Activated B cell treated with CpG ODN at 0.5 μM for 24 hours (primary cell): Measurements from ENCODE around the gene HSD17B14. TPM values are rescaled to one million over a fixed set of nuclear protein-coding genes. Genes with fewer than 3 reads are reported as not detected.
"Not testable (repeated sequence)": the region's sequence is repeated elsewhere in the genome, so short reads cannot be mapped to it uniquely, and the experiment has no call there.

ENCODE experiments used
- ATAC-seq: fragments of 200-7000 bp; cut with Tn5 transposase; one replicate; pipeline ENCODE4 v1.10.0; 2021; ENCODE audit warnings: low read depth, mild to moderate bottlenecking, moderate library complexity
- CTCF ChIA-PET: fragments of 350-600 bp; sonication (Branson Sonifier 250); formaldehyde crosslinking; loops from one replicate; lab custom pipeline; 2021; ENCODE audit warnings: antibody characterized with exemption; lab: Charles Lee
- POLR2A ChIA-PET: fragments of 350-600 bp; sonication (Branson Sonifier 250); formaldehyde crosslinking; loops from one replicate; lab custom pipeline; 2021; ENCODE audit warnings: antibody characterized with exemption; lab: Charles Lee
- DNase-seq: peaks from one replicate; pipeline ENCODE4 v3.0.0; 2022
- H3K27ac Mint-ChIP-seq: one replicate; pipeline ENCODE4 v1.8.0; 2020; ENCODE audit warnings: mixed read lengths
- H3K27me3 Mint-ChIP-seq: one replicate; pipeline ENCODE4 v1.8.0; 2021; ENCODE audit warnings: mixed read lengths
- H3K36me3 Mint-ChIP-seq: one replicate; pipeline ENCODE4 v1.8.0; 2021; ENCODE audit warnings: low read depth, mixed read lengths
- H3K4me1 Mint-ChIP-seq: one replicate; pipeline ENCODE4 v1.8.0; 2021; ENCODE audit warnings: mixed read lengths
- H3K4me3 Mint-ChIP-seq: one replicate; pipeline ENCODE4 v1.8.0; 2020; ENCODE audit warnings: mild to moderate bottlenecking, mixed read lengths
- H3K9me3 Mint-ChIP-seq: one replicate; pipeline ENCODE4 v1.8.0; 2020; ENCODE audit warnings: mixed read lengths
- CTCF ChIP-seq: fragments of 200-600 bp; IDR thresholded peaks from one replicate; pipeline ENCODE4 v1.8.0; 2022; ENCODE audit warnings: antibody characterized with exemption, mild to moderate bottlenecking
- intact Hi-C: fragments of 100-400 bp; cut with micrococcal nuclease; formaldehyde crosslinking; loops from one replicate; pipeline ENCODE4 v1.15.1; 2024
- total RNA-seq: library from RNA; stranded (reverse); gene quantifications from 2 replicates; pipeline ENCODE4 v1.2.3, GENCODE V29; 2022

HSD17B14 gene
- total RNA-seq, 1 donor from 2014 or later = 2.6 TPM

- TF ChIP-seq CTCF = no peak
- no peaks in the 10 kb centered on the region for H3K36me3 Mint-ChIP-seq
- H3K27me3 Mint-ChIP-seq = no peaks in the 10 kb centered on the region
- no peak overlapping the region for H3K4me3 Mint-ChIP-seq
- no peak for DNase-seq
- peaks cover 7% of the 10 kb centered on the region for H3K4me1 Mint-ChIP-seq
- H3K27ac Mint-ChIP-seq = no peak overlapping the region
- POLR2A ChIA-PET = no interaction called here
- intact Hi-C loops = loop anchor here (5.0 kb wide), 1 partner anchor 110 kb away; the partner anchor contains the start of gene FTL
- no peak for ATAC-seq
- CTCF ChIA-PET = interaction anchor here (1.0 to 1.4 kb wide), 2 partner anchors 14 to 62 kb away, joined by 4 read pairs; no protein-coding TSS in a partner anchor
- H3K9me3 Mint-ChIP-seq = no peaks in the 10 kb centered on the region
These were observed 20.6 kb upstream of the HSD17B14 start for GRCh38 chr19:48856921-48857320.

GRCh38 chr19:48854103-48854502 is 17.8 kb upstream of the HSD17B14 start:
- ATAC-seq (no peak), DNase-seq (no peak)
- intact Hi-C loops = no loop called here
- Mint-ChIP-seq H3K4me1 (peaks cover 5% of the 10 kb centered on the region), H3K36me3 (no peaks in the 10 kb centered on the region), H3K9me3 (no peaks in the 10 kb centered on the region), H3K4me3 (no peak overlapping the region), H3K27me3 (no peaks in the 10 kb centered on the region), H3K27ac (no peak overlapping the region)
- no peak for TF ChIP-seq CTCF
- CTCF ChIA-PET = interaction anchor here (0.7 kb wide), 1 partner anchor 9 kb away, joined by 3 read pairs; no protein-coding TSS in a partner anchor
- POLR2A ChIA-PET = no interaction called here

GRCh38 chr19:48853483-48853882 is 17.2 kb upstream of the HSD17B14 start:
- no peak overlapping the region for H3K4me3 Mint-ChIP-seq
- no peaks in the 10 kb centered on the region for H3K9me3 Mint-ChIP-seq
- ChIA-PET CTCF (interaction anchor here (0.6 kb wide), 1 partner anchor 154 kb away, joined by 3 read pairs; no protein-coding TSS in a partner anchor), POLR2A (no interaction called here)
- intact Hi-C loops = no loop called here
- no peaks in the 10 kb centered on the region for H3K36me3 Mint-ChIP-seq
- peaks cover under 1% of the 10 kb centered on the region for H3K4me1 Mint-ChIP-seq
- DNase-seq (no peak), ATAC-seq (no peak)
- no peak overlapping the region for H3K27ac Mint-ChIP-seq
- no peak for TF ChIP-seq CTCF
- no peaks in the 10 kb centered on the region for H3K27me3 Mint-ChIP-seq

GRCh38 chr19:48852292-48852691 is 16.0 kb upstream of the HSD17B14 start:
- ChIA-PET POLR2A (interaction anchor here (0.6 kb wide), 1 partner anchor 16 kb away, joined by 6 read pairs; the partner anchor contains the start of gene HSD17B14), CTCF (interaction anchor here (2.2 kb wide), 1 partner anchor 10 kb away, joined by 9 read pairs; no protein-coding TSS in a partner anchor)
- Mint-ChIP-seq H3K9me3 (no peaks in the 10 kb centered on the region), H3K4me3 (no peak overlapping the region), H3K27ac (no peak overlapping the region), H3K4me1 (no peaks in the 10 kb centered on the region), H3K36me3 (no peaks in the 10 kb centered on the region), H3K27me3 (no peaks in the 10 kb centered on the region)
- intact Hi-C loops = no loop called here
- no peak for TF ChIP-seq CTCF
- DNase-seq (no peak), ATAC-seq (no peak)

GRCh38 chr19:48846659-48847058 is 10.4 kb upstream of the HSD17B14 start:
- ATAC-seq, intact Hi-C loops: not testable (repeated sequence)
- POLR2A ChIA-PET = interaction anchor here (0.5 to 0.9 kb wide), 3 partner anchors 8 to 158 kb away, joined by 3 to 7 read pairs (median 3); no protein-coding TSS in a partner anchor

More at GRCh38 chr19:48846659-48847058, 10.4 kb upstream of the HSD17B14 start:
- H3K9me3 Mint-ChIP-seq, DNase-seq, H3K27me3 Mint-ChIP-seq, H3K4me1 Mint-ChIP-seq, H3K36me3 Mint-ChIP-seq, H3K4me3 Mint-ChIP-seq, H3K27ac Mint-ChIP-seq: not testable (repeated sequence)
- CTCF ChIA-PET = interaction anchor here (1.6 to 12.1 kb wide), 2 partner anchors 10 to 55 kb away, joined by 4 to 272 read pairs; partner anchors contain the start of gene HSD17B14
